Measurements from ENCODE around the gene OR14A2. TPM values are rescaled to one million over a fixed set of nuclear protein-coding genes. Genes with fewer than 3 reads are reported as not detected.

OR14A2 gene
- not detected in 3 replicates for total RNA-seq (2021)
- not detected for Bru-seq, nascent RNA
- long read RNA-seq, experiment 1: 0 reads
- long read RNA-seq, experiment 2: 0 reads
- long read RNA-seq, experiment 3: 0 reads

DNA sequence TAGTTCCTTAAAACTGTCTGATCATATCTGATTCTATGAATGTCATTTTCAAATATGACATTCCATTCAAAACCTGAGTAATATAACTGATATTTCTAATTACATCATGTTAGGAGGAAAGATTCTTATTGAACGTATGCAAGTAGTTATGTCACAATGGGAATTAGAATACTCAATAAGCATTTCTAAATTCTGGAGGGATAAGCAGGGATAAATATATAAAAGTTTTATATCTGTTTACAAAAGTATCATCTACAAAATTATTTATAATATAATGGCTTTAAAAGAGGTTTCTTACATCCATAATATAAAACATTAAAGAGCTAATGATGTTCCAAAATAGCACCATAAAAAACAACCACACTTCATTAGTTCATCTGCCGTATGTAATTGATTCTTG lies at the start of gene OR14A2:
Gene OR14A2 (minus strand): TSS at position 101 of the 400 bp plus-strand sequence.
- POLR2A ChIA-PET: no interaction called here
- Mint-ChIP-seq H3K36me3 (peaks cover 6% of the 10 kb centered on the region), H3K27me3 (ENCODE audit: low read depth) (no peaks in the 10 kb centered on the region), H3K27ac (no peak within 1 kb of the TSS), H3K9me3 (peaks cover 67% of the 10 kb centered on the region), H3K4me3 (no peak within 1 kb of the TSS), H3K4me1 (no peaks in the 10 kb centered on the region)
- TF ChIP-seq TEAD4 (CRISPR knock-in tag; IDR thresholded peaks at IDR 0.05) (no peak), EMX1 (CRISPR knock-in tag; IDR thresholded peaks at IDR 0.05) (no peak), TCF7 (CRISPR knock-in tag; IDR thresholded peaks at IDR 0.05; ENCODE audit: low read depth) (no peak), JAZF1 (CRISPR knock-in tag; IDR thresholded peaks at IDR 0.05) (no peak), SOX15 (CRISPR knock-in tag; IDR thresholded peaks at IDR 0.05) (no peak)
- TF ChIP-seq, protein P1, sequence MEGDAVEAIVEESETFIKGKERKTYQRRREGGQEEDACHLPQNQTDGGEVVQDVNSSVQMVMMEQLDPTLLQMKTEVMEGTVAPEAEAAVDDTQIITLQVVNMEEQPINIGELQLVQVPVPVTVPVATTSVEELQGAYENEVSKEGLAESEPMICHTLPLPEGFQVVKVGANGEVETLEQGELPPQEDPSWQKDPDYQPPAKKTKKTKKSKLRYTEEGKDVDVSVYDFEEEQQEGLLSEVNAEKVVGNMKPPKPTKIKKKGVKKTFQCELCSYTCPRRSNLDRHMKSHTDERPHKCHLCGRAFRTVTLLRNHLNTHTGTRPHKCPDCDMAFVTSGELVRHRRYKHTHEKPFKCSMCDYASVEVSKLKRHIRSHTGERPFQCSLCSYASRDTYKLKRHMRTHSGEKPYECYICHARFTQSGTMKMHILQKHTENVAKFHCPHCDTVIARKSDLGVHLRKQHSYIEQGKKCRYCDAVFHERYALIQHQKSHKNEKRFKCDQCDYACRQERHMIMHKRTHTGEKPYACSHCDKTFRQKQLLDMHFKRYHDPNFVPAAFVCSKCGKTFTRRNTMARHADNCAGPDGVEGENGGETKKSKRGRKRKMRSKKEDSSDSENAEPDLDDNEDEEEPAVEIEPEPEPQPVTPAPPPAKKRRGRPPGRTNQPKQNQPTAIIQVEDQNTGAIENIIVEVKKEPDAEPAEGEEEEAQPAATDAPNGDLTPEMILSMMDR (IDR thresholded peaks at IDR 0.05): no peak
- TF ChIP-seq, protein P2, sequence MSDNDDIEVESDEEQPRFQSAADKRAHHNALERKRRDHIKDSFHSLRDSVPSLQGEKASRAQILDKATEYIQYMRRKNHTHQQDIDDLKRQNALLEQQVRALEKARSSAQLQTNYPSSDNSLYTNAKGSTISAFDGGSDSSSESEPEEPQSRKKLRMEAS (CRISPR knock-in tag; IDR thresholded peaks at IDR 0.05): no peak
- TF ChIP-seq, protein P3, sequence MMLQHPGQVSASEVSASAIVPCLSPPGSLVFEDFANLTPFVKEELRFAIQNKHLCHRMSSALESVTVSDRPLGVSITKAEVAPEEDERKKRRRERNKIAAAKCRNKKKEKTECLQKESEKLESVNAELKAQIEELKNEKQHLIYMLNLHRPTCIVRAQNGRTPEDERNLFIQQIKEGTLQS (CRISPR knock-in tag; conservative IDR thresholded peaks at IDR 0.05): no peak
- TF ChIP-seq, protein P4, sequence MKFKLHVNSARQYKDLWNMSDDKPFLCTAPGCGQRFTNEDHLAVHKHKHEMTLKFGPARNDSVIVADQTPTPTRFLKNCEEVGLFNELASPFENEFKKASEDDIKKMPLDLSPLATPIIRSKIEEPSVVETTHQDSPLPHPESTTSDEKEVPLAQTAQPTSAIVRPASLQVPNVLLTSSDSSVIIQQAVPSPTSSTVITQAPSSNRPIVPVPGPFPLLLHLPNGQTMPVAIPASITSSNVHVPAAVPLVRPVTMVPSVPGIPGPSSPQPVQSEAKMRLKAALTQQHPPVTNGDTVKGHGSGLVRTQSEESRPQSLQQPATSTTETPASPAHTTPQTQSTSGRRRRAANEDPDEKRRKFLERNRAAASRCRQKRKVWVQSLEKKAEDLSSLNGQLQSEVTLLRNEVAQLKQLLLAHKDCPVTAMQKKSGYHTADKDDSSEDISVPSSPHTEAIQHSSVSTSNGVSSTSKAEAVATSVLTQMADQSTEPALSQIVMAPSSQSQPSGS (CRISPR knock-in tag; IDR thresholded peaks at IDR 0.05; ENCODE audit: borderline replicate concordance, low read depth): no peak
- TF ChIP-seq, protein P5, sequence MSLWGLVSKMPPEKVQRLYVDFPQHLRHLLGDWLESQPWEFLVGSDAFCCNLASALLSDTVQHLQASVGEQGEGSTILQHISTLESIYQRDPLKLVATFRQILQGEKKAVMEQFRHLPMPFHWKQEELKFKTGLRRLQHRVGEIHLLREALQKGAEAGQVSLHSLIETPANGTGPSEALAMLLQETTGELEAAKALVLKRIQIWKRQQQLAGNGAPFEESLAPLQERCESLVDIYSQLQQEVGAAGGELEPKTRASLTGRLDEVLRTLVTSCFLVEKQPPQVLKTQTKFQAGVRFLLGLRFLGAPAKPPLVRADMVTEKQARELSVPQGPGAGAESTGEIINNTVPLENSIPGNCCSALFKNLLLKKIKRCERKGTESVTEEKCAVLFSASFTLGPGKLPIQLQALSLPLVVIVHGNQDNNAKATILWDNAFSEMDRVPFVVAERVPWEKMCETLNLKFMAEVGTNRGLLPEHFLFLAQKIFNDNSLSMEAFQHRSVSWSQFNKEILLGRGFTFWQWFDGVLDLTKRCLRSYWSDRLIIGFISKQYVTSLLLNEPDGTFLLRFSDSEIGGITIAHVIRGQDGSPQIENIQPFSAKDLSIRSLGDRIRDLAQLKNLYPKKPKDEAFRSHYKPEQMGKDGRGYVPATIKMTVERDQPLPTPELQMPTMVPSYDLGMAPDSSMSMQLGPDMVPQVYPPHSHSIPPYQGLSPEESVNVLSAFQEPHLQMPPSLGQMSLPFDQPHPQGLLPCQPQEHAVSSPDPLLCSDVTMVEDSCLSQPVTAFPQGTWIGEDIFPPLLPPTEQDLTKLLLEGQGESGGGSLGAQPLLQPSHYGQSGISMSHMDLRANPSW (CRISPR knock-in tag; conservative IDR thresholded peaks at IDR 0.05; ENCODE audit: low read depth): no peak
- TF ChIP-seq, protein P6, sequence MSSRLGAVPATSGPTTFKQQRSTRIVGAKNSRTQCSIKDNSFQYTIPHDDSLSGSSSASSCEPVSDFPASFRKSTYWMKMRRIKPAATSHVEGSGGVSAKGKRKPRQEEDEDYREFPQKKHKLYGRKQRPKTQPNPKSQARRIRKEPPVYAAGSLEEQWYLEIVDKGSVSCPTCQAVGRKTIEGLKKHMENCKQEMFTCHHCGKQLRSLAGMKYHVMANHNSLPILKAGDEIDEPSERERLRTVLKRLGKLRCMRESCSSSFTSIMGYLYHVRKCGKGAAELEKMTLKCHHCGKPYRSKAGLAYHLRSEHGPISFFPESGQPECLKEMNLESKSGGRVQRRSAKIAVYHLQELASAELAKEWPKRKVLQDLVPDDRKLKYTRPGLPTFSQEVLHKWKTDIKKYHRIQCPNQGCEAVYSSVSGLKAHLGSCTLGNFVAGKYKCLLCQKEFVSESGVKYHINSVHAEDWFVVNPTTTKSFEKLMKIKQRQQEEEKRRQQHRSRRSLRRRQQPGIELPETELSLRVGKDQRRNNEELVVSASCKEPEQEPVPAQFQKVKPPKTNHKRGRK (CRISPR knock-in tag; IDR thresholded peaks at IDR 0.05; ENCODE audit: borderline replicate concordance): no peak
- TF ChIP-seq, protein P7, sequence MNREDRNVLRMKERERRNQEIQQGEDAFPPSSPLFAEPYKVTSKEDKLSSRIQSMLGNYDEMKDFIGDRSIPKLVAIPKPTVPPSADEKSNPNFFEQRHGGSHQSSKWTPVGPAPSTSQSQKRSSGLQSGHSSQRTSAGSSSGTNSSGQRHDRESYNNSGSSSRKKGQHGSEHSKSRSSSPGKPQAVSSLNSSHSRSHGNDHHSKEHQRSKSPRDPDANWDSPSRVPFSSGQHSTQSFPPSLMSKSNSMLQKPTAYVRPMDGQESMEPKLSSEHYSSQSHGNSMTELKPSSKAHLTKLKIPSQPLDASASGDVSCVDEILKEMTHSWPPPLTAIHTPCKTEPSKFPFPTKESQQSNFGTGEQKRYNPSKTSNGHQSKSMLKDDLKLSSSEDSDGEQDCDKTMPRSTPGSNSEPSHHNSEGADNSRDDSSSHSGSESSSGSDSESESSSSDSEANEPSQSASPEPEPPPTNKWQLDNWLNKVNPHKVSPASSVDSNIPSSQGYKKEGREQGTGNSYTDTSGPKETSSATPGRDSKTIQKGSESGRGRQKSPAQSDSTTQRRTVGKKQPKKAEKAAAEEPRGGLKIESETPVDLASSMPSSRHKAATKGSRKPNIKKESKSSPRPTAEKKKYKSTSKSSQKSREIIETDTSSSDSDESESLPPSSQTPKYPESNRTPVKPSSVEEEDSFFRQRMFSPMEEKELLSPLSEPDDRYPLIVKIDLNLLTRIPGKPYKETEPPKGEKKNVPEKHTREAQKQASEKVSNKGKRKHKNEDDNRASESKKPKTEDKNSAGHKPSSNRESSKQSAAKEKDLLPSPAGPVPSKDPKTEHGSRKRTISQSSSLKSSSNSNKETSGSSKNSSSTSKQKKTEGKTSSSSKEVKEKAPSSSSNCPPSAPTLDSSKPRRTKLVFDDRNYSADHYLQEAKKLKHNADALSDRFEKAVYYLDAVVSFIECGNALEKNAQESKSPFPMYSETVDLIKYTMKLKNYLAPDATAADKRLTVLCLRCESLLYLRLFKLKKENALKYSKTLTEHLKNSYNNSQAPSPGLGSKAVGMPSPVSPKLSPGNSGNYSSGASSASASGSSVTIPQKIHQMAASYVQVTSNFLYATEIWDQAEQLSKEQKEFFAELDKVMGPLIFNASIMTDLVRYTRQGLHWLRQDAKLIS (CRISPR knock-in tag; IDR thresholded peaks at IDR 0.05; ENCODE audit: borderline replicate concordance): no peak
- ATAC-seq (no peak), DNase-seq (ENCODE audit: low spot score) (no peak)
- CTCF ChIA-PET: no interaction called here

DNA sequence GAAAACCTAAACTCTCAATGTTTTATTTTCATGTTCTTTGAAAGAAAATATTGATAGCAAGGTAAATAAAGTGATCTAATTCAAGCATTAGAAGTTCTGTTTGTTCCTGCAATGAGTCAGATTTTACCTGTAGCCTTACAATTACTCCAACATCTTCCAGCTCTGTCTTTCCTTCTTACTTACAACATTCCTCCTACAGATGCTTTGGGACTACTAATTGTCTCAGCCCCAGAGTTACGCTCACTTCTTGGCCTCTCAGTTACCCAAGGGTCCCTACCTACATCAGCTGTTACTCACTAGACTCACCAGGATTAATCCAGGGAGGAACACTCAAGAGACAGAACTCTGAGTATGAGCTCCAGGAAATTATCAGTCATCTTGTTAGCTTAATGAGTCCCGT lies 49.6 kb upstream of the OR14A2 start:
- POLR2A ChIA-PET: no interaction called here
- no peaks in the 10 kb centered on the region; the same call in 1 of the 2 replicates for H3K27me3 Mint-ChIP-seq (ENCODE audit: low read depth)
- H3K27ac Mint-ChIP-seq: no peak overlapping the region
- no peak for TF ChIP-seq ZNF396 (CRISPR knock-in tag; IDR thresholded peaks at IDR 0.05; ENCODE audit: borderline replicate concordance)
- TF ChIP-seq NFATC4 (CRISPR knock-in tag; IDR thresholded peaks at IDR 0.05): no peak
- no peak for TF ChIP-seq IRF2 (CRISPR knock-in tag; IDR thresholded peaks at IDR 0.05; ENCODE audit: borderline replicate concordance, low read depth)
- TF ChIP-seq JUN (CRISPR knock-in tag; IDR thresholded peaks at IDR 0.05): no peak
- TF ChIP-seq, protein P8, sequence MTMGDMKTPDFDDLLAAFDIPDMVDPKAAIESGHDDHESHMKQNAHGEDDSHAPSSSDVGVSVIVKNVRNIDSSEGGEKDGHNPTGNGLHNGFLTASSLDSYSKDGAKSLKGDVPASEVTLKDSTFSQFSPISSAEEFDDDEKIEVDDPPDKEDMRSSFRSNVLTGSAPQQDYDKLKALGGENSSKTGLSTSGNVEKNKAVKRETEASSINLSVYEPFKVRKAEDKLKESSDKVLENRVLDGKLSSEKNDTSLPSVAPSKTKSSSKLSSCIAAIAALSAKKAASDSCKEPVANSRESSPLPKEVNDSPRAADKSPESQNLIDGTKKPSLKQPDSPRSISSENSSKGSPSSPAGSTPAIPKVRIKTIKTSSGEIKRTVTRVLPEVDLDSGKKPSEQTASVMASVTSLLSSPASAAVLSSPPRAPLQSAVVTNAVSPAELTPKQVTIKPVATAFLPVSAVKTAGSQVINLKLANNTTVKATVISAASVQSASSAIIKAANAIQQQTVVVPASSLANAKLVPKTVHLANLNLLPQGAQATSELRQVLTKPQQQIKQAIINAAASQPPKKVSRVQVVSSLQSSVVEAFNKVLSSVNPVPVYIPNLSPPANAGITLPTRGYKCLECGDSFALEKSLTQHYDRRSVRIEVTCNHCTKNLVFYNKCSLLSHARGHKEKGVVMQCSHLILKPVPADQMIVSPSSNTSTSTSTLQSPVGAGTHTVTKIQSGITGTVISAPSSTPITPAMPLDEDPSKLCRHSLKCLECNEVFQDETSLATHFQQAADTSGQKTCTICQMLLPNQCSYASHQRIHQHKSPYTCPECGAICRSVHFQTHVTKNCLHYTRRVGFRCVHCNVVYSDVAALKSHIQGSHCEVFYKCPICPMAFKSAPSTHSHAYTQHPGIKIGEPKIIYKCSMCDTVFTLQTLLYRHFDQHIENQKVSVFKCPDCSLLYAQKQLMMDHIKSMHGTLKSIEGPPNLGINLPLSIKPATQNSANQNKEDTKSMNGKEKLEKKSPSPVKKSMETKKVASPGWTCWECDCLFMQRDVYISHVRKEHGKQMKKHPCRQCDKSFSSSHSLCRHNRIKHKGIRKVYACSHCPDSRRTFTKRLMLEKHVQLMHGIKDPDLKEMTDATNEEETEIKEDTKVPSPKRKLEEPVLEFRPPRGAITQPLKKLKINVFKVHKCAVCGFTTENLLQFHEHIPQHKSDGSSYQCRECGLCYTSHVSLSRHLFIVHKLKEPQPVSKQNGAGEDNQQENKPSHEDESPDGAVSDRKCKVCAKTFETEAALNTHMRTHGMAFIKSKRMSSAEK (CRISPR knock-in tag; IDR thresholded peaks at IDR 0.05; ENCODE audit: borderline replicate concordance): no peak
- TF ChIP-seq, protein P9, sequence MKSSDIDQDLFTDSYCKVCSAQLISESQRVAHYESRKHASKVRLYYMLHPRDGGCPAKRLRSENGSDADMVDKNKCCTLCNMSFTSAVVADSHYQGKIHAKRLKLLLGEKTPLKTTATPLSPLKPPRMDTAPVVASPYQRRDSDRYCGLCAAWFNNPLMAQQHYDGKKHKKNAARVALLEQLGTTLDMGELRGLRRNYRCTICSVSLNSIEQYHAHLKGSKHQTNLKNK (CRISPR knock-in tag; IDR thresholded peaks at IDR 0.05): no peak
- no peak overlapping the region for H3K4me3 Mint-ChIP-seq
- H3K36me3 Mint-ChIP-seq: peaks cover 29% of the 10 kb centered on the region
- no peaks in the 10 kb centered on the region for H3K4me1 Mint-ChIP-seq
- H3K9me3 Mint-ChIP-seq: peaks cover 53% of the 10 kb centered on the region
- DNase-seq (ENCODE audit: low spot score) (no peak), ATAC-seq (no peak)
- CTCF ChIA-PET: no interaction called here

Measured in WTC11 (cell line).